K562 (cell line): ENCODE data around the gene FILIP1L. TPM values are rescaled to one million over a fixed set of nuclear protein-coding genes. Genes with fewer than 3 reads are reported as not detected.

Experiments used
- ATAC-seq: fragments of 200-7000 bp; cut with Tn5 transposase; 3 replicates; pipeline ENCODE4 v1.9.1; 2020; ENCODE audit warnings: moderate library complexity
- BruUV-seq: library from RNA; stranded (reverse); fragments of 400-500 nt; replicated peaks from 2 replicates; lab custom pipeline; 2021; lab: Mats Ljungman, UMichigan
- CTCF ChIA-PET: fragments of 300-600 bp; formaldehyde crosslinking; extraction: SDS; loops from one replicate; lab custom pipeline; 2021; ENCODE audit warnings: low intra/inter-chr PET ratio; lab: Yijun Ruan, JAX
- POLR2A ChIA-PET: fragments of 300-600, 350-650 bp; sonication (Branson Sonifier 250); formaldehyde crosslinking; extraction: SDS; loops from one replicate; lab custom pipeline; 2021; ENCODE audit warnings: antibody characterized with exemption, inconsistent platforms; lab: Yijun Ruan, JAX
- DNase-seq, 4 experiments: peaks; one replicate each; pipeline versions ENCODE4 v3.0.0 to v3.0.0-alpha.2; 2011 to 2018; ENCODE audit warnings: low spot score in 3 of 4, mixed read lengths in 3 of 4; ENCODE audit errors: extremely low read depth in 1 of 4
- FAIRE-seq: peaks from 2 replicates; lab custom pipeline; 2011; peaks lifted over from hg19 to GRCh38; lab: Jason Lieb, UNC
- H2AFZ ChIP-seq: 2 replicates; pipeline ENCODE4 v1.6.0; 2011; ENCODE audit warnings: low read depth, low read length, control low read depth, inconsistent platforms
- H3K27ac ChIP-seq: fragments of 200-600 bp; 3 replicates; pipeline ENCODE4 v1.8.0; 2011; ENCODE audit warnings: low read depth, mild to moderate bottlenecking, control low read depth, inconsistent platforms, low read length, moderate library complexity, mixed read lengths; ENCODE audit errors: extremely low read depth
- H3K27me3 ChIP-seq, 2 experiments: fragments of 300-600 bp in 1 of 2; 2 replicates in 1 of 2; 3 replicates in 1 of 2; pipeline versions ENCODE4 v1.6.0 to v1.8.0; 2011; ENCODE audit warnings: inconsistent platforms in 2 of 2, low read length in 2 of 2, mild to moderate bottlenecking in 1 of 2, mixed read lengths in 1 of 2, moderate library complexity in 1 of 2; ENCODE audit not compliant: control insufficient read depth in 2 of 2, insufficient read depth in 2 of 2
- H3K36me3 ChIP-seq: fragments of 300-600 bp; 3 replicates; pipeline ENCODE4 v1.8.0; 2011; ENCODE audit warnings: mild to moderate bottlenecking, low read length, inconsistent platforms; ENCODE audit not compliant: control insufficient read depth, insufficient read depth
- H3K4me1 ChIP-seq, 2 experiments: fragments of 200-600 bp in 1 of 2; replicated peaks in 1 of 2; 2 replicates in 1 of 2; 3 replicates in 1 of 2; pipeline versions ENCODE4 v1.5.1 to v1.8.0; 2011; ENCODE audit warnings: inconsistent platforms in 2 of 2, low read length in 2 of 2, mild to moderate bottlenecking in 1 of 2, mixed read lengths in 1 of 2, moderate library complexity in 1 of 2; ENCODE audit not compliant: control insufficient read depth in 2 of 2, insufficient read depth in 2 of 2
- H3K4me2 ChIP-seq: 2 replicates; pipeline ENCODE4 v1.6.1; 2011; ENCODE audit warnings: low read length, control low read depth, inconsistent platforms, mixed read lengths; ENCODE audit not compliant: insufficient read depth
- H3K4me3 ChIP-seq: fragments of 200-600 bp; sonication (generic), shearing (Covaris generic); 2 replicates; pipeline ENCODE4 v1.5.1; 2016; ENCODE audit warnings: control low read depth, inconsistent platforms
- H3K79me2 ChIP-seq: fragments of 200-600 bp; 3 replicates; pipeline ENCODE4 v1.8.0; 2011; ENCODE audit warnings: low read length, inconsistent platforms; ENCODE audit not compliant: control insufficient read depth, insufficient read depth
- H3K9ac ChIP-seq, 2 experiments: 2 replicates each; pipeline versions ENCODE4 v1.6.0 to v1.6.1; 2011; ENCODE audit warnings: low read depth in 2 of 2, low read length in 2 of 2, control low read depth in 1 of 2, inconsistent platforms in 1 of 2, mild to moderate bottlenecking in 1 of 2, mixed read lengths in 1 of 2; ENCODE audit not compliant: insufficient read depth in 1 of 2
- H3K9me1 ChIP-seq: one replicate; pipeline ENCODE4 v1.6.0; 2011; ENCODE audit warnings: inconsistent platforms, mild to moderate bottlenecking, low read length, moderate library complexity; ENCODE audit not compliant: control insufficient read depth, insufficient read depth
- H3K9me3 ChIP-seq: replicated peaks from 2 replicates; pipeline ENCODE4 v1.5.1; 2011; ENCODE audit warnings: low read depth, low read length, inconsistent platforms; ENCODE audit not compliant: control insufficient read depth, insufficient read depth
- H4K20me1 ChIP-seq: replicated peaks from 2 replicates; pipeline ENCODE4 v1.6.1; 2011; ENCODE audit warnings: low read length, inconsistent platforms, mixed read lengths; ENCODE audit not compliant: control insufficient read depth, insufficient read depth
- BRD4 ChIP-seq: fragments of 200-600 bp; sonication (generic); IDR thresholded peaks from 2 replicates; pipeline ENCODE4 v1.6.1; 2017; ENCODE audit warnings: inconsistent platforms
- CBX8 ChIP-seq: fragments of 200-600 bp; sonication (generic); IDR thresholded peaks from 2 replicates; pipeline ENCODE4 v1.6.1; 2012; ENCODE audit warnings: borderline replicate concordance, mixed run types, low read depth, mild to moderate bottlenecking, moderate library complexity, mixed read lengths, low read length, control low read depth, inconsistent platforms; ENCODE audit not compliant: poor library complexity, severe bottlenecking; ENCODE audit errors: extremely low read depth
- PRPF4 ChIP-seq: fragments of 200-400 bp; formaldehyde crosslinking; IDR thresholded peaks from one replicate; pipeline ENCODE4 v1.6.1; 2017; ENCODE audit warnings: low read length, low read depth, mild to moderate bottlenecking; ENCODE audit not compliant: insufficient read depth, poor library complexity, severe bottlenecking
- RCOR1 ChIP-seq, 2 experiments: IDR thresholded peaks; 2 replicates each; pipeline ENCODE4 v1.6.1; 2012; ENCODE audit warnings: low read depth in 2 of 2, low read length in 2 of 2, borderline replicate concordance in 1 of 2, improper control_type of control experiment in 1 of 2
- SMARCE1 ChIP-seq: fragments of 450-650 bp; IDR thresholded peaks from 2 replicates; pipeline ENCODE4 v1.7.1; 2016; ENCODE audit warnings: mild to moderate bottlenecking
- ZBTB8A ChIP-seq: fragments of 450-650 bp; IDR thresholded peaks from 2 replicates; pipeline ENCODE4 v1.6.1; 2018; ENCODE audit warnings: mild to moderate bottlenecking, moderate library complexity; ENCODE audit not compliant: partially characterized antibody
- ZKSCAN1 ChIP-seq: fragments of 150-350 bp; IDR thresholded peaks from 2 replicates; pipeline ENCODE4 v1.6.1; 2016; ENCODE audit warnings: low read depth, low read length
- ZNF41 ChIP-seq: fragments of 250-450 bp; sonication (Bioruptor Pico); conservative IDR thresholded peaks from 2 replicates; pipeline ENCODE4 v1.4.0; 2020; ENCODE audit warnings: mild to moderate bottlenecking
- ZNF696 ChIP-seq: fragments of 250-450 bp; sonication (Bioruptor Pico); conservative IDR thresholded peaks from 2 replicates; pipeline ENCODE4 v1.4.0; 2020; ENCODE audit warnings: mild to moderate bottlenecking, moderate library complexity
- in situ Hi-C: fragments of 300-500 bp; cut with MboI; formaldehyde crosslinking; loops from 4 replicates; pipeline ENCODE4 v1.15.0; 2018; ENCODE audit warnings: inconsistent platforms, mixed read lengths
- intact Hi-C: fragments of 100-400 bp; cut with micrococcal nuclease; formaldehyde crosslinking; loops from 2 replicates; pipeline ENCODE4 v1.14.2; 2022
- polyA plus RNA-seq, 8 experiments: library from polyadenylated mRNA; depleted of rRNA in 4 of 8; stranded (reverse) in 5 of 8; unstranded in 3 of 8; fragments of >200 nt; fragmentation: Nextera tagmentation in 2 of 8; fragmentation: Illumina TruSeq in 1 of 8; extraction: Ambion mirVana in 2 of 8; extraction: Trizol in 1 of 8; gene quantifications; 2 replicates each; pipeline versions ENCODE4 v1.2.1 to v1.2.3, GENCODE V29; 2011 to 2014; ENCODE audit warnings: inconsistent platforms in 1 of 8, missing spikeins in 1 of 8
- total RNA-seq, 7 experiments: library from RNA; depleted of rRNA in 6 of 7; stranded (reverse); fragments of >200 nt in 6 of 7; fragmentation: Illumina TruSeq in 2 of 7; extraction: Trizol in 2 of 7; gene quantifications; 2 replicates each; pipeline versions ENCODE4 v1.2.1 to v1.2.3, GENCODE V29; 2011 to 2021; ENCODE audit warnings: low replicate concordance in 1 of 7
- TF ChIP-seq, protein P1 (sequence below), 2 experiments: fragments of 450-650 bp; IDR thresholded peaks; 2 replicates each; pipeline ENCODE4 v1.6.1; 2018; ENCODE audit warnings: mild to moderate bottlenecking in 2 of 2, low read depth in 1 of 2; ENCODE audit not compliant: partially characterized antibody in 2 of 2
- TF ChIP-seq, protein P2 (sequence below): IDR thresholded peaks from 2 replicates; pipeline ENCODE4 v1.6.1; 2012; ENCODE audit warnings: low read depth, low read length, improper control_type of control experiment, borderline replicate concordance

The FILIP1L gene
- total and polyA plus RNA-seq, 9 of the 15 experiments (the other 6 are each of a cell fraction or from before 2014, with no cell fraction given), result 0.50 to 2.1 (median 1.1) TPM

DNA sequence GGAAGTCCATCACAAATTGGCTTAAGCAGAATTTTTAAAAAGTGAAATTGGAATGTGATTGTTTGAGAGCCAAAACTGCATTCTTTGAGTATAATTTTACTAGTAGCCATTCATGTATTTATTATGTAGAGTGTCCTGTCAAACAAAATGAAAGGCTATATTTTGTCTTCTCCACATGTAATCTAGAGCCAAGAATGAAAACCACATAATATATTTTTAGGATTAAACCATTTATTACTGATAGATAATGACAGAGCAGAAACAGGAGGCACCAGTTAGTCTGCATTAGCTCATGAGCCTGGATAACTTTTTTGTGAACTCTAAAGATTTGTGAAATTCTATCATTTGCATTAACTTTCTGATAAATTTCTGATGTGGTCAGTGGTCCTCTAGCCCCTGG is 130.2 kb downstream of the FILIP1L start:
- H3K4me2 ChIP-seq, result no peak overlapping the region
- H3K36me3 ChIP-seq, result no peaks in the 10 kb centered on the region
- no peak for FAIRE-seq
- H3K4me1 ChIP-seq, result no peaks in the 10 kb centered on the region
- BruUV-seq, result no TSS peak
- no peak for TF ChIP-seq SMARCE1
- TF ChIP-seq, protein P1, sequence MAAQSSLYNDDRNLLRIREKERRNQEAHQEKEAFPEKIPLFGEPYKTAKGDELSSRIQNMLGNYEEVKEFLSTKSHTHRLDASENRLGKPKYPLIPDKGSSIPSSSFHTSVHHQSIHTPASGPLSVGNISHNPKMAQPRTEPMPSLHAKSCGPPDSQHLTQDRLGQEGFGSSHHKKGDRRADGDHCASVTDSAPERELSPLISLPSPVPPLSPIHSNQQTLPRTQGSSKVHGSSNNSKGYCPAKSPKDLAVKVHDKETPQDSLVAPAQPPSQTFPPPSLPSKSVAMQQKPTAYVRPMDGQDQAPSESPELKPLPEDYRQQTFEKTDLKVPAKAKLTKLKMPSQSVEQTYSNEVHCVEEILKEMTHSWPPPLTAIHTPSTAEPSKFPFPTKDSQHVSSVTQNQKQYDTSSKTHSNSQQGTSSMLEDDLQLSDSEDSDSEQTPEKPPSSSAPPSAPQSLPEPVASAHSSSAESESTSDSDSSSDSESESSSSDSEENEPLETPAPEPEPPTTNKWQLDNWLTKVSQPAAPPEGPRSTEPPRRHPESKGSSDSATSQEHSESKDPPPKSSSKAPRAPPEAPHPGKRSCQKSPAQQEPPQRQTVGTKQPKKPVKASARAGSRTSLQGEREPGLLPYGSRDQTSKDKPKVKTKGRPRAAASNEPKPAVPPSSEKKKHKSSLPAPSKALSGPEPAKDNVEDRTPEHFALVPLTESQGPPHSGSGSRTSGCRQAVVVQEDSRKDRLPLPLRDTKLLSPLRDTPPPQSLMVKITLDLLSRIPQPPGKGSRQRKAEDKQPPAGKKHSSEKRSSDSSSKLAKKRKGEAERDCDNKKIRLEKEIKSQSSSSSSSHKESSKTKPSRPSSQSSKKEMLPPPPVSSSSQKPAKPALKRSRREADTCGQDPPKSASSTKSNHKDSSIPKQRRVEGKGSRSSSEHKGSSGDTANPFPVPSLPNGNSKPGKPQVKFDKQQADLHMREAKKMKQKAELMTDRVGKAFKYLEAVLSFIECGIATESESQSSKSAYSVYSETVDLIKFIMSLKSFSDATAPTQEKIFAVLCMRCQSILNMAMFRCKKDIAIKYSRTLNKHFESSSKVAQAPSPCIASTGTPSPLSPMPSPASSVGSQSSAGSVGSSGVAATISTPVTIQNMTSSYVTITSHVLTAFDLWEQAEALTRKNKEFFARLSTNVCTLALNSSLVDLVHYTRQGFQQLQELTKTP (IDR thresholded peaks at IDR 0.05; ENCODE audit: low read depth in 1 of 2, partially characterized antibody in 2 of 2), result no peak
- TF ChIP-seq BRD4, result no peak
- no peak for TF ChIP-seq ZNF696 (CRISPR knock-in tag)
- no peak for TF ChIP-seq ZKSCAN1
- TF ChIP-seq, protein P2, sequence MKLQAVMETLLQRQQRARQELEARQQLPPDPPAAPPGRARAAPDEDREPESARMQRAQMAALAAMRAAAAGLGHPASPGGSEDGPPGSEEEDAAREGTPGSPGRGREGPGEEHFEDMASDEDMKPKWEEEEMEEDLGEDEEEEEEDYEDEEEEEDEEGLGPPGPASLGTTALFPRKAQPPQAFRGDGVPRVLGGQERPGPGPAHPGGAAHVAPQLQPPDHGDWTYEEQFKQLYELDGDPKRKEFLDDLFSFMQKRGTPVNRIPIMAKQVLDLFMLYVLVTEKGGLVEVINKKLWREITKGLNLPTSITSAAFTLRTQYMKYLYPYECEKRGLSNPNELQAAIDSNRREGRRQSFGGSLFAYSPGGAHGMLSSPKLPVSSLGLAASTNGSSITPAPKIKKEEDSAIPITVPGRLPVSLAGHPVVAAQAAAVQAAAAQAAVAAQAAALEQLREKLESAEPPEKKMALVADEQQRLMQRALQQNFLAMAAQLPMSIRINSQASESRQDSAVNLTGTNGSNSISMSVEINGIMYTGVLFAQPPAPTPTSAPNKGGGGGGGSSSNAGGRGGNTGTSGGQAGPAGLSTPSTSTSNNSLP, result no peak
- TF ChIP-seq CBX8, result no peak
- TF ChIP-seq PRPF4, result no peak
- TF ChIP-seq ZNF41 (CRISPR knock-in tag), result no peak
- no peak for TF ChIP-seq RCOR1 (IDR thresholded peaks at IDR 0.05; ENCODE audit: borderline replicate concordance in 1 of 2, low read depth in 2 of 2, low read length in 2 of 2)
- no peak for TF ChIP-seq ZBTB8A
- no peaks in the 10 kb centered on the region for H3K9me3 ChIP-seq
- no peak for ATAC-seq
- ChIA-PET CTCF (no interaction called here), POLR2A (interaction anchor here (1.0 kb wide), 1 partner anchor 10 kb away, joined by 3 read pairs; no protein-coding TSS in a partner anchor)
- no peak overlapping the region for H3K9ac ChIP-seq
- intact Hi-C loops, result no loop called here
- H3K27ac ChIP-seq, result no peak overlapping the region
- DNase-seq, result no peak
- H4K20me1 ChIP-seq, result no peaks in the 10 kb centered on the region
- no peaks in the 10 kb centered on the region; the same call in 2 of the 3 replicates for H3K79me2 ChIP-seq
- H3K9me1 ChIP-seq, result no peaks in the 10 kb centered on the region
- no peaks in the 10 kb centered on the region for H3K27me3 ChIP-seq
- H3K4me3 ChIP-seq, result no peak overlapping the region
- in situ Hi-C loops, result no loop called here
- H2AFZ ChIP-seq, result no peak overlapping the region
